Measurements from ENCODE around the gene RNF130. TPM values are rescaled to one million over a fixed set of nuclear protein-coding genes. Genes with fewer than 3 reads are reported as not detected.

RNF130 gene
- total RNA-seq, 3 donors from 2014 or later, result 36.1 to 75.7 (median 56.1) TPM

GRCh38 chr5:179912951-179913350, 158.6 kb downstream of the RNF130 start:
- no peak for ATAC-seq
- intact Hi-C loops (cut with DNase I, micrococcal nuclease), result no loop called here
- Histone ChIP-seq H3K36me3 (ENCODE audit: low read depth) (no peaks in the 10 kb centered on the region), H3K4me3 (no peak overlapping the region), H3K9me3 (no peaks in the 10 kb centered on the region), H3K4me1 (ENCODE audit: low read depth) (peaks cover 6% of the 10 kb centered on the region)
- DNase-seq, result no peak
- no peak for TF ChIP-seq CTCF (IDR thresholded peaks at IDR 0.05)

- no peaks in the 10 kb centered on the region for H3K9me3 ChIP-seq
- no peak for TF ChIP-seq CTCF (IDR thresholded peaks at IDR 0.05)
- intact Hi-C loops (cut with DNase I, micrococcal nuclease), result no loop called here
- peaks cover 6% of the 10 kb centered on the region for H3K4me1 ChIP-seq (ENCODE audit: low read depth)
- no peak for ATAC-seq
- DNase-seq, result no peak
- H3K36me3 ChIP-seq (ENCODE audit: low read depth), result no peaks in the 10 kb centered on the region
- H3K4me3 ChIP-seq, result no peak overlapping the region
These were observed 159.2 kb downstream of the RNF130 start for GRCh38 chr5:179912386-179912785.

- DNase-seq (no peak), ATAC-seq (no peak)
- intact Hi-C loops (cut with DNase I, micrococcal nuclease), result loop anchor here in 1 of 2 donors (5.0 kb wide), 1 partner anchor 147 kb away; no protein-coding TSS in a partner anchor
- Histone ChIP-seq H3K36me3 (ENCODE audit: low read depth) (no peaks in the 10 kb centered on the region), H3K4me3 (no peak overlapping the region), H3K4me1 (ENCODE audit: low read depth) (peaks cover 12% of the 10 kb centered on the region), H3K9me3 (no peaks in the 10 kb centered on the region)
- no peak for TF ChIP-seq CTCF (IDR thresholded peaks at IDR 0.05)
These were observed 162.3 kb downstream of the RNF130 start for GRCh38 chr5:179909224-179909623.

GRCh38 chr5:179908528-179908927, 163.0 kb downstream of the RNF130 start:
- no peak for TF ChIP-seq CTCF (IDR thresholded peaks at IDR 0.05)
- ATAC-seq (no peak), DNase-seq (peak in 2 of 3 donors; percentile 49 to 63)
- no peaks in the 10 kb centered on the region for H3K9me3 ChIP-seq
- peaks cover 7% of the 10 kb centered on the region for H3K4me1 ChIP-seq (ENCODE audit: low read depth)
- intact Hi-C loops (cut with DNase I, micrococcal nuclease), result loop anchor here in 1 of 2 donors (5.0 kb wide), 1 partner anchor 146 kb away; no protein-coding TSS in a partner anchor
- peaks cover 1% of the 10 kb centered on the region for H3K36me3 ChIP-seq (ENCODE audit: low read depth)
- no peak overlapping the region for H3K4me3 ChIP-seq

GRCh38 chr5:179907556-179908324, 163.8 kb downstream of the RNF130 start, which contains the start of gene TBC1D9B:
TSS of gene TBC1D9B (minus strand) at chr5:179907897. CDS start at chr5:179907821, 76 bp downstream.
- DNase-seq (peak; percentile 57 to 82 (median 80)), ATAC-seq (peak; percentile 96)
- intact Hi-C loops (cut with DNase I, micrococcal nuclease), result loop anchor here in 1 of 2 donors (5.0 kb wide), 1 partner anchor 145 kb away; no protein-coding TSS in a partner anchor

More at GRCh38 chr5:179907556-179908324, 163.8 kb downstream of the RNF130 start, which contains the start of gene TBC1D9B:
- H3K4me3 ChIP-seq, result peak within 1 kb of the TSS; percentile 32
- peaks cover 6% of the 10 kb centered on the region for H3K4me1 ChIP-seq (ENCODE audit: low read depth)
- TF ChIP-seq CTCF (IDR thresholded peaks at IDR 0.05), result peak; percentile 75
- H3K9me3 ChIP-seq, result no peaks in the 10 kb centered on the region
- peaks cover 9% of the 10 kb centered on the region for H3K36me3 ChIP-seq (ENCODE audit: low read depth)
